Cardiac muscle cell (in vitro differentiated cells and primary cell): Measurements from ENCODE around the gene SLIT3. TPM values are rescaled to one million over a fixed set of nuclear protein-coding genes. Genes with fewer than 3 reads are reported as not detected.

ENCODE experiments used
- DNase-seq, 2 donors: peaks; one replicate each; pipeline versions ENCODE4 v3.0.0 to v3.0.0-alpha.2; 2010 to 2017; ENCODE audit warnings: low read depth in 1 of 2, low spot score in 1 of 2
- H3K27ac ChIP-seq: fragments of 200-600 bp; sonication (generic); 2 replicates; pipeline ENCODE4 v1.5.1; 2016
- H3K27me3 ChIP-seq: fragments of 200-600 bp; sonication (generic); 2 replicates; pipeline ENCODE4 v1.6.0; 2016; ENCODE audit warnings: control low read depth
- H3K36me3 ChIP-seq: fragments of 200-600 bp; sonication (generic); 2 replicates; pipeline ENCODE4 v1.5.1; 2016; ENCODE audit warnings: control low read depth
- H3K4me1 ChIP-seq: fragments of 200-600 bp; sonication (generic); 2 replicates; pipeline ENCODE4 v1.8.1; 2017; ENCODE audit warnings: low read depth, mild to moderate bottlenecking, mixed run types
- H3K4me3 ChIP-seq: fragments of 200-600 bp; sonication (generic); 2 replicates; pipeline ENCODE4 v1.5.1; 2016; ENCODE audit warnings: mild to moderate bottlenecking
- H3K9me3 ChIP-seq: fragments of 200-600 bp; sonication (generic); 2 replicates; pipeline ENCODE4 v1.5.1; 2017; ENCODE audit warnings: low read depth, mild to moderate bottlenecking, control low read depth
- polyA plus RNA-seq: library from polyadenylated mRNA; unstranded; fragments of >200 nt; fragmentation: Nextera tagmentation; extraction: Ambion mirVana; gene quantifications from 2 replicates; pipeline ENCODE4 v1.2.1, GENCODE V29; 2016
- total RNA-seq: library from RNA; depleted of rRNA; stranded (reverse); fragments of >200 nt; gene quantifications from 2 replicates; pipeline ENCODE4 v1.2.3, GENCODE V29; 2016
- TF ChIP-seq, protein P1 (sequence below): IDR thresholded peaks from 2 replicates; pipeline ENCODE4 v1.5.1; 2012; ENCODE audit warnings: low read depth, mild to moderate bottlenecking, low read length

The SLIT3 gene
- total and polyA plus RNA-seq, 2 experiments from 2014 or later, result 50.7 to 111 TPM

DNA sequence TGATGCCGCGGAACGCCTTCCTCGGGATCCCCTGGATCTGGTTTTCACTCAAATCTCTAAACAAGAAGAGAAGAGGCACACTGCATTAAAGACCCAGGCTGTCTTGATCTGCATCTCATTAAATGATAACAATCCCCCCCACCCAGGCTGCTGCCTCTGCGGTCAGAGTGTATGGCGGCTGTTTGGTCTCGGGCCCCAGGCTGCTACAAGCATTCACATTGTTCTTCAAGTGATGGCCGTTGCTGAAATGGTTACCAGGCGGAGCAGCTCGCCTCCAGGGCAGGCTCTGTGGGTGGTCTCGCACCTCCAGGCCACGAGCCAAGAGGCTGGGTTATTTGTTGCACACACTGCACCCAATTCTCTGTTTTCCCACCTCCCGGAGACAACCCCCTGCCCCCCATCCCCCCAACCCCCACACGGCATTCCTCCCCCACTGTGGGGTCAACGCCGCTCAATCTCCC, 417.6 kb downstream of the SLIT3 start:
- no peaks in the 10 kb centered on the region for H3K9me3 ChIP-seq
- peak overlapping the region; percentile 93 for H3K27ac ChIP-seq
- H3K4me1 ChIP-seq, result peaks cover 95% of the 10 kb centered on the region
- TF ChIP-seq, protein P1, sequence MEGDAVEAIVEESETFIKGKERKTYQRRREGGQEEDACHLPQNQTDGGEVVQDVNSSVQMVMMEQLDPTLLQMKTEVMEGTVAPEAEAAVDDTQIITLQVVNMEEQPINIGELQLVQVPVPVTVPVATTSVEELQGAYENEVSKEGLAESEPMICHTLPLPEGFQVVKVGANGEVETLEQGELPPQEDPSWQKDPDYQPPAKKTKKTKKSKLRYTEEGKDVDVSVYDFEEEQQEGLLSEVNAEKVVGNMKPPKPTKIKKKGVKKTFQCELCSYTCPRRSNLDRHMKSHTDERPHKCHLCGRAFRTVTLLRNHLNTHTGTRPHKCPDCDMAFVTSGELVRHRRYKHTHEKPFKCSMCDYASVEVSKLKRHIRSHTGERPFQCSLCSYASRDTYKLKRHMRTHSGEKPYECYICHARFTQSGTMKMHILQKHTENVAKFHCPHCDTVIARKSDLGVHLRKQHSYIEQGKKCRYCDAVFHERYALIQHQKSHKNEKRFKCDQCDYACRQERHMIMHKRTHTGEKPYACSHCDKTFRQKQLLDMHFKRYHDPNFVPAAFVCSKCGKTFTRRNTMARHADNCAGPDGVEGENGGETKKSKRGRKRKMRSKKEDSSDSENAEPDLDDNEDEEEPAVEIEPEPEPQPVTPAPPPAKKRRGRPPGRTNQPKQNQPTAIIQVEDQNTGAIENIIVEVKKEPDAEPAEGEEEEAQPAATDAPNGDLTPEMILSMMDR, result no peak
- peak in 1 of 2 donors; percentile 45 for DNase-seq
- no peaks in the 10 kb centered on the region for H3K27me3 ChIP-seq
- H3K4me3 ChIP-seq, result no peak overlapping the region
- H3K36me3 ChIP-seq, result no peaks in the 10 kb centered on the region

DNA sequence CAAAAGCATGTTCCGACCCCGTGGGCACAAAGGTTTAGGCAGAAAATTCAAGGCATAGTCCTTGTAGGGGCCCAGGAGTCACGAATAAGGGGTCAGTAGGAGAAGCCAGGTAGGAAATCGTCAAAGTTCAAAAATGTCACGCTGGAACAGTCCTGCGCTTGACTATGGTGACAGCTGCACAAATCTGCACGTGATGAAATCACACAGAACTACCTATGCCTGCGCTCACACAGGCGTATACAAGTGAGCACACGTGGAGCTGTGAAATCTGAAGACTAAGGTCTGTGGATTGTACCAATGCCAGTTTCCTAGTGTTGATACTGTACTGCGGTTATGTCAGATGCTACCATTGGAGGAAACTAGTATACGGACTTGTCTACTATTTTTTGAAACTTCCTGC, 418.7 kb downstream of the SLIT3 start:
- Histone ChIP-seq H3K9me3 (no peaks in the 10 kb centered on the region), H3K27ac (peak overlapping the region; percentile 93), H3K4me1 (peaks cover 91% of the 10 kb centered on the region), H3K4me3 (no peak overlapping the region), H3K27me3 (no peaks in the 10 kb centered on the region), H3K36me3 (no peaks in the 10 kb centered on the region)
- no peak for DNase-seq
- TF ChIP-seq, protein P1, result no peak

DNA sequence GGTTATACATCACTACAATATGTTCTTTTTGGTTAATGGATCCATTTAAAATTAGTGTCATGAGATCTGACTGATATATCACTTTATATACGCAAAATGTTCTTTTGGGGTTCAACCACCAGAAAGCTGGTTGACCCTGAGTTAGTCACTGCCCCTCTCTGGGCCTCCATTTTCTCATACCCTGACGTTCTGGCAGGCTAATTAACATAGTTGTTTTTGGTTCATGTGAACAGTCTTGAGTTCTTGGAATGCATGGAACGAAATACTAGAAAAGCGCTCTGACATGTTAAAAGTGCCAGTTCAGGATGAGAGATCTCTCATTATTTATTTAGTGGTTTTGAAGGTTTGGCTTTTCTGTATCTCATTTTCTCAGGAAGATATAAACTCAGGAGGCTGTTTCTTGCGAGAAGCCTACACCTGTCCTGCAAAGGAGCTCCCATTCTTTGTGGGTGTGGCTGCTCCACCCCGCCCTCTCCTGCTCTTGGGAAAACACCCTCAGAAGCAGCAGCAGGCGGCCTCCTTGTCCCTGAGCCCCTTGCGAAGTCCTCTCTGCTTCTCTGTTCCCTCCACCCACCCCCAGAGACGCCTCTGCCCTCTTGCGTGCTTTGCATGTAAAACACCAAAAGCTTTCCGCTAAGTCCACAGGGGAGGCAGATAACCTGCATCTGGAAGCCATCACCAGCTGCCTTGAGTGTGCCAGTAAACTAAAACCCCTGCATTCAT, 419.4 kb downstream of the SLIT3 start:
- Histone ChIP-seq H3K4me1 (peaks cover 84% of the 10 kb centered on the region), H3K9me3 (no peaks in the 10 kb centered on the region), H3K36me3 (no peaks in the 10 kb centered on the region), H3K27me3 (no peaks in the 10 kb centered on the region), H3K4me3 (no peak overlapping the region), H3K27ac (peak overlapping the region; percentile 93)
- peak in 1 of 2 donors; percentile 87 for DNase-seq
- TF ChIP-seq, protein P1, result no peak

DNA sequence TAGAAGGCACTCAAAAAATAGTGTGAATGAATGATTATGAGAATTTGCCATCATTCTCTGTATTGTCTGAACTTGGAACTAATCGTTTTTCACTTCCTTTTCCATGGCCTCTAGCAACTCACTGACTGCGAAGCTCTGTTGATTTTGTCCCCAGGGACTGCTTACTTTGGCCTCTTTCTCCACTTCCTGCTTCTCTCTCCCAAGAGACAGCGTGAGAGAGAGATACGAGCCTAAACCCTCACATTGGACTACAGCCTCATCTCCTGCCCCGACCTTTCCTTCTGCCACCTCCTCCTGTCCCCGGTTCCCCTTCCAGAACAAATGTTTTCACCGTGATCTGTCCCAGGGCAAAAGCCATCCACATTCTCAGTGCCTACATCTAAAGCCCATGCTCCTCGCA, 421.0 kb downstream of the SLIT3 start:
- TF ChIP-seq, protein P1, result no peak
- H3K4me1 ChIP-seq, result peaks cover 79% of the 10 kb centered on the region
- no peak overlapping the region for H3K27ac ChIP-seq

GRCh38 chr5:168879331-168879730, 421.6 kb downstream of the SLIT3 start:
- Histone ChIP-seq H3K36me3 (no peaks in the 10 kb centered on the region), H3K27ac (no peak overlapping the region), H3K4me3 (no peak overlapping the region), H3K27me3 (no peaks in the 10 kb centered on the region), H3K9me3 (no peaks in the 10 kb centered on the region), H3K4me1 (peaks cover 73% of the 10 kb centered on the region)
- no peak for DNase-seq
- TF ChIP-seq, protein P1, result no peak

More for the DNA sequence above, 421.0 kb downstream of the SLIT3 start:
- H3K9me3 ChIP-seq, result no peaks in the 10 kb centered on the region
- no peaks in the 10 kb centered on the region for H3K36me3 ChIP-seq
- H3K4me3 ChIP-seq, result no peak overlapping the region
- peak in 1 of 2 donors; percentile 81 for DNase-seq
- H3K27me3 ChIP-seq, result no peaks in the 10 kb centered on the region
